H1 (cell line): ENCODE measurements around the gene TNNI3. TPM values are rescaled to one million over a fixed set of nuclear protein-coding genes. Genes with fewer than 3 reads are reported as not detected.

ENCODE experiments used
- CTCF ChIA-PET: fragments of 300-600 bp; sonication (Branson Sonifier 250); formaldehyde crosslinking; loops from one replicate; lab custom pipeline; 2021; ENCODE audit not compliant: partially characterized antibody; lab: Charles Lee
- POLR2A ChIA-PET: fragments of 300-600 bp; sonication (Branson Sonifier 250); formaldehyde crosslinking; loops from one replicate; lab custom pipeline; 2021; ENCODE audit warnings: inconsistent platforms; ENCODE audit not compliant: partially characterized antibody; lab: Charles Lee
- DNase-seq, 2 experiments: peaks; one replicate each; pipeline versions ENCODE4 v3.0.0 to v3.0.0-alpha.2; 2010 to 2022; ENCODE audit warnings: low spot score in 2 of 2, low read depth in 1 of 2, mixed read lengths in 1 of 2
- FAIRE-seq: peaks from 2 replicates; lab custom pipeline; 2011; peaks lifted over from hg19 to GRCh38; lab: Jason Lieb, UNC
- H2AFZ ChIP-seq: 2 replicates; pipeline ENCODE4 v1.8.1; 2012; ENCODE audit warnings: low read length, inconsistent platforms
- H2AK5ac ChIP-seq: 2 replicates; pipeline ENCODE4 v1.6.1; 2013; ENCODE audit warnings: low read depth, low read length
- H2BK120ac ChIP-seq: replicated peaks from 2 replicates; pipeline ENCODE3; 2013; ENCODE audit warnings: low read depth, low read length, inconsistent platforms
- H2BK12ac ChIP-seq: 2 replicates; pipeline ENCODE4 v1.6.1; 2013; ENCODE audit warnings: low read depth, low read length
- H2BK15ac ChIP-seq: 2 replicates; pipeline ENCODE4 v1.6.1; 2013; ENCODE audit warnings: low read length
- H2BK20ac ChIP-seq: 2 replicates; pipeline ENCODE4 v1.6.1; 2013; ENCODE audit warnings: low read length
- H2BK5ac ChIP-seq: 2 replicates; pipeline ENCODE4 v1.6.1; 2013; ENCODE audit warnings: low read depth, low read length
- H3K14ac ChIP-seq: 2 replicates; pipeline ENCODE4 v1.6.1; 2013; ENCODE audit warnings: inconsistent platforms; ENCODE audit not compliant: insufficient read length
- H3K18ac ChIP-seq: 2 replicates; pipeline ENCODE4 v1.6.1; 2013; ENCODE audit warnings: low read length; ENCODE audit errors: extremely low read depth
- H3K23ac ChIP-seq: 2 replicates; pipeline ENCODE4 v1.6.1; 2013; ENCODE audit warnings: inconsistent platforms; ENCODE audit not compliant: insufficient read length
- H3K23me2 ChIP-seq: 2 replicates; pipeline ENCODE4 v1.6.1; 2013; ENCODE audit warnings: low read depth, low read length
- H3K27ac ChIP-seq: 2 replicates; pipeline ENCODE4 v1.6.1; 2011; ENCODE audit warnings: low read depth, low read length, inconsistent platforms
- H3K27me3 ChIP-seq, 4 experiments: replicated peaks in 1 of 4; 1 replicate in 1 of 4; 2 replicates in 3 of 4; pipeline versions ENCODE4 v1.6.1 to v1.8.1; 2011 to 2013; ENCODE audit warnings: low read length in 3 of 4, mild to moderate bottlenecking in 3 of 4, inconsistent platforms in 2 of 4, mixed read lengths in 2 of 4, moderate library complexity in 1 of 4; ENCODE audit not compliant: control insufficient read depth in 3 of 4, insufficient read depth in 3 of 4; ENCODE audit errors: extremely low read depth in 1 of 4
- H3K36me3 ChIP-seq, 4 experiments: 2 replicates each; pipeline versions ENCODE4 v1.6.1 to v1.8.1; 2011 to 2013; ENCODE audit warnings: mild to moderate bottlenecking in 4 of 4, low read length in 3 of 4, moderate library complexity in 2 of 4, control low read depth in 1 of 4, inconsistent platforms in 1 of 4; ENCODE audit not compliant: insufficient read depth in 4 of 4, control insufficient read depth in 2 of 4
- H3K4ac ChIP-seq: replicated peaks from 2 replicates; pipeline ENCODE3; 2013; ENCODE audit warnings: low read length, low read depth, mixed read lengths, inconsistent platforms; ENCODE audit not compliant: insufficient read length
- H3K4me1 ChIP-seq, 4 experiments: replicated peaks in 1 of 4; 1 replicate in 1 of 4; 2 replicates in 3 of 4; pipeline versions ENCODE4 v1.6.1 to v1.8.1; 2011 to 2013; ENCODE audit warnings: low read length in 3 of 4, inconsistent platforms in 2 of 4, mixed read lengths in 1 of 4; ENCODE audit not compliant: insufficient read depth in 4 of 4, control insufficient read depth in 3 of 4
- H3K4me2 ChIP-seq, 2 experiments: 2 replicates each; pipeline versions ENCODE4 v1.6.1 to v1.8.1; 2011 to 2013; ENCODE audit warnings: low read depth in 2 of 2, low read length in 2 of 2, control low read depth in 1 of 2, inconsistent platforms in 1 of 2, mild to moderate bottlenecking in 1 of 2; ENCODE audit not compliant: insufficient read depth in 1 of 2
- H3K4me3 ChIP-seq, 4 experiments: fragments of 200-600, 300-600 bp in 1 of 4; sonication (generic), shearing (Covaris generic), sonication (Bioruptor Twin) in 1 of 4; 2 replicates each; pipeline versions ENCODE4 v1.5.1 to v1.8.1; 2011 to 2016; ENCODE audit warnings: low read length in 4 of 4, low read depth in 3 of 4, control low read depth in 2 of 4, inconsistent platforms in 2 of 4, mild to moderate bottlenecking in 2 of 4, mixed read lengths in 1 of 4, moderate library complexity in 1 of 4; ENCODE audit not compliant: insufficient read depth in 2 of 4; ENCODE audit errors: extremely low read depth in 1 of 4
- H3K56ac ChIP-seq: replicated peaks from 2 replicates; pipeline ENCODE3; 2013; ENCODE audit warnings: low read depth, mild to moderate bottlenecking, mixed read lengths, low read length, inconsistent platforms; ENCODE audit not compliant: insufficient read length
- H3K79me1 ChIP-seq: 2 replicates; pipeline ENCODE4 v1.6.1; 2013; ENCODE audit warnings: low read depth, low read length, control low read depth
- H3K79me2 ChIP-seq, 2 experiments: 2 replicates each; pipeline versions ENCODE4 v1.6.1 to v1.8.1; 2012 to 2013; ENCODE audit warnings: low read length in 2 of 2, mild to moderate bottlenecking in 2 of 2, inconsistent platforms in 1 of 2; ENCODE audit not compliant: insufficient read depth in 2 of 2, control insufficient read depth in 1 of 2
- H3K9ac ChIP-seq, 4 experiments: replicated peaks in 1 of 4; 1 replicate in 1 of 4; 2 replicates in 3 of 4; pipeline versions ENCODE4 v1.6.1 to v1.8.1; 2011 to 2013; ENCODE audit warnings: low read depth in 3 of 4, low read length in 3 of 4, control low read depth in 2 of 4, mild to moderate bottlenecking in 2 of 4, moderate library complexity in 2 of 4, inconsistent platforms in 1 of 4; ENCODE audit errors: extremely low read depth in 1 of 4
- H3K9me3 ChIP-seq, 2 experiments: 2 replicates each; pipeline versions ENCODE4 v1.6.1 to v1.8.1; 2012 to 2013; ENCODE audit warnings: mild to moderate bottlenecking in 2 of 2, moderate library complexity in 2 of 2, control low read depth in 1 of 2, inconsistent platforms in 1 of 2, low read depth in 1 of 2, low read length in 1 of 2, mixed read lengths in 1 of 2; ENCODE audit not compliant: insufficient read depth in 2 of 2
- H4K20me1 ChIP-seq, 2 experiments: replicated peaks in 1 of 2; 2 replicates each; pipeline versions ENCODE3 to v1.8.1; 2011 to 2013; ENCODE audit warnings: inconsistent platforms in 2 of 2, low read length in 2 of 2, mild to moderate bottlenecking in 1 of 2; ENCODE audit not compliant: insufficient read depth in 2 of 2, control insufficient read depth in 1 of 2
- H4K5ac ChIP-seq: 2 replicates; pipeline ENCODE4 v1.6.1; 2013; ENCODE audit warnings: low read length, low read depth, mixed read lengths, inconsistent platforms; ENCODE audit not compliant: insufficient read length
- H4K8ac ChIP-seq: 2 replicates; pipeline ENCODE4 v1.8.0; 2013; ENCODE audit warnings: mild to moderate bottlenecking, moderate library complexity, low read length, inconsistent platforms; ENCODE audit not compliant: insufficient read depth; ENCODE audit errors: extremely low read depth
- H4K91ac ChIP-seq: replicated peaks from 2 replicates; pipeline ENCODE3; 2013; ENCODE audit warnings: low read length, mixed read lengths, inconsistent platforms; ENCODE audit not compliant: insufficient read length
- JUN ChIP-seq: IDR thresholded peaks from 2 replicates; pipeline ENCODE4 v1.6.1; 2011; ENCODE audit warnings: low read depth, mild to moderate bottlenecking, improper control_type of control experiment, low read length
- JUND ChIP-seq: IDR thresholded peaks from 2 replicates; pipeline ENCODE4 v1.6.1; 2011; ENCODE audit warnings: mild to moderate bottlenecking, improper control_type of control experiment, low read length
- MAX ChIP-seq: IDR thresholded peaks from 2 replicates; pipeline ENCODE4 v1.6.1; 2012; ENCODE audit warnings: inconsistent platforms
- NRF1 ChIP-seq: IDR thresholded peaks from 2 replicates; pipeline ENCODE4 v1.6.1; 2011; ENCODE audit warnings: mild to moderate bottlenecking, low read depth, low read length, improper control_type of control experiment
- SIN3A ChIP-seq, 2 experiments: IDR thresholded peaks in 1 of 2; conservative IDR thresholded peaks in 1 of 2; 2 replicates each; pipeline ENCODE4 v1.6.1; 2011 to 2012; ENCODE audit warnings: low read length in 2 of 2, improper control_type of control experiment in 1 of 2, low read depth in 1 of 2, mild to moderate bottlenecking in 1 of 2
- WGBS, 2 experiments: shearing (Covaris generic) in 1 of 2; methylation state at CpG; one replicate each; pipeline versions ENCODE4 v1.1.6 to v1.1.7; 2013 to 2015; ENCODE audit warnings: low lambda C conversion rate in 2 of 2, mixed read lengths in 2 of 2, inconsistent platforms in 1 of 2, low coverage in 1 of 2, missing lambda C conversion rate in 1 of 2; ENCODE audit not compliant: insufficient replicate concordance in 2 of 2, insufficient coverage in 1 of 2, insufficient read length in 1 of 2; ENCODE audit errors: extremely low coverage in 1 of 2, missing lambda C conversion rate in 1 of 2; 5-methylcytosine and 5-hydroxymethylcytosine counted together
- polyA plus RNA-seq, 7 experiments: library from polyadenylated mRNA; depleted of rRNA in 3 of 7; stranded (reverse) in 5 of 7; unstranded in 2 of 7; fragments of >200 nt in 5 of 7; fragments of 200-250 nt in 2 of 7; gene quantifications; 1 replicate in 5 of 7; 2 replicates in 1 of 7; 4 replicates in 1 of 7; pipeline versions ENCODE4 v1.2.1 to v1.2.3, GENCODE V29; 2011 to 2013; ENCODE audit warnings: missing spikeins in 2 of 7, mixed read lengths in 2 of 7
- total RNA-seq: library from RNA; stranded (reverse); fragmentation: NEBNext Ultra II Directional; extraction: Animal tissue kit (Norgen Biotek cat#: 25700); gene quantifications from 2 replicates; pipeline ENCODE4 v1.2.1, GENCODE V29; 2021
- TF ChIP-seq, protein P1 (sequence below): IDR thresholded peaks from 2 replicates; pipeline ENCODE4 v1.6.1; 2012; ENCODE audit warnings: inconsistent platforms
- TF ChIP-seq, protein P2 (sequence below): IDR thresholded peaks from 2 replicates; pipeline ENCODE4 v1.6.1; 2012; ENCODE audit warnings: low read length, inconsistent platforms
- TF ChIP-seq, protein P3 (sequence below): IDR thresholded peaks from 2 replicates; pipeline ENCODE4 v1.6.1; 2011; ENCODE audit warnings: low read length, improper control_type of control experiment

TNNI3 gene
- total and polyA plus RNA-seq, 2 of the 8 experiments (the other 6 are each of a cell fraction or from before 2014, with no cell fraction given): 16.9 to 56.0 TPM

GRCh38 chr19:55113570-55114039 lies 43.9 kb downstream of the TNNI3 start:
- TF ChIP-seq SIN3A (conservative IDR thresholded peaks at IDR 0.05 in 1 of 2, IDR thresholded peaks at IDR 0.05 in 1 of 2; ENCODE audit: low read depth in 1 of 2, low read length in 2 of 2) (0 out of 4 replicates have a peak, but pooled peaks of 1 of the 2 experiments have one; percentile 45), MAX (peak; percentile 77), NRF1 (no peak), JUN (peak; percentile 86), JUND (peak; percentile 68; the same call in 1 of the 2 replicates)
- TF ChIP-seq, protein P1, sequence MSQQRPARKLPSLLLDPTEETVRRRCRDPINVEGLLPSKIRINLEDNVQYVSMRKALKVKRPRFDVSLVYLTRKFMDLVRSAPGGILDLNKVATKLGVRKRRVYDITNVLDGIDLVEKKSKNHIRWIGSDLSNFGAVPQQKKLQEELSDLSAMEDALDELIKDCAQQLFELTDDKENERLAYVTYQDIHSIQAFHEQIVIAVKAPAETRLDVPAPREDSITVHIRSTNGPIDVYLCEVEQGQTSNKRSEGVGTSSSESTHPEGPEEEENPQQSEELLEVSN: peak; percentile 60
- TF ChIP-seq, protein P2, sequence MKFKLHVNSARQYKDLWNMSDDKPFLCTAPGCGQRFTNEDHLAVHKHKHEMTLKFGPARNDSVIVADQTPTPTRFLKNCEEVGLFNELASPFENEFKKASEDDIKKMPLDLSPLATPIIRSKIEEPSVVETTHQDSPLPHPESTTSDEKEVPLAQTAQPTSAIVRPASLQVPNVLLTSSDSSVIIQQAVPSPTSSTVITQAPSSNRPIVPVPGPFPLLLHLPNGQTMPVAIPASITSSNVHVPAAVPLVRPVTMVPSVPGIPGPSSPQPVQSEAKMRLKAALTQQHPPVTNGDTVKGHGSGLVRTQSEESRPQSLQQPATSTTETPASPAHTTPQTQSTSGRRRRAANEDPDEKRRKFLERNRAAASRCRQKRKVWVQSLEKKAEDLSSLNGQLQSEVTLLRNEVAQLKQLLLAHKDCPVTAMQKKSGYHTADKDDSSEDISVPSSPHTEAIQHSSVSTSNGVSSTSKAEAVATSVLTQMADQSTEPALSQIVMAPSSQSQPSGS: peak; percentile 58; the same call in 1 of the 2 replicates
- TF ChIP-seq, protein P3, sequence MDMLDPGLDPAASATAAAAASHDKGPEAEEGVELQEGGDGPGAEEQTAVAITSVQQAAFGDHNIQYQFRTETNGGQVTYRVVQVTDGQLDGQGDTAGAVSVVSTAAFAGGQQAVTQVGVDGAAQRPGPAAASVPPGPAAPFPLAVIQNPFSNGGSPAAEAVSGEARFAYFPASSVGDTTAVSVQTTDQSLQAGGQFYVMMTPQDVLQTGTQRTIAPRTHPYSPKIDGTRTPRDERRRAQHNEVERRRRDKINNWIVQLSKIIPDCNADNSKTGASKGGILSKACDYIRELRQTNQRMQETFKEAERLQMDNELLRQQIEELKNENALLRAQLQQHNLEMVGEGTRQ: no peak
- FAIRE-seq (peak; percentile 7), DNase-seq (peak in 1 of 2 experiments; percentile 59)
- H3K79me1 ChIP-seq: peaks cover 35% of the 10 kb centered on the region
- H3K14ac ChIP-seq: no peak overlapping the region
- no peak overlapping the region for H2BK20ac ChIP-seq
- no peak overlapping the region for H2BK120ac ChIP-seq
- H2AK5ac ChIP-seq: no peak overlapping the region
- ChIA-PET CTCF (interaction anchor here (0.9 to 3.7 kb wide), 4 partner anchors 19 to 25 kb away, joined by 3 to 15 read pairs (median 4); no protein-coding TSS in a partner anchor), POLR2A (interaction anchor here (0.9 to 6.4 kb wide), 3 partner anchors 16 to 25 kb away, joined by 3 to 72 read pairs (median 3); no protein-coding TSS in a partner anchor)
- H4K91ac ChIP-seq: no peak overlapping the region
- no peak overlapping the region for H3K56ac ChIP-seq
- peak overlapping the region; percentile 57 for H3K27ac ChIP-seq
- H3K36me3 ChIP-seq: peaks cover 0 to 4% (median 0%) of the 10 kb centered on the region in 4 experiments; a peak in 1 of 8 replicates
- peaks cover 0 to 20% (median 15%) of the 10 kb centered on the region in 4 experiments; a peak in 5 of 7 replicates for H3K4me1 ChIP-seq
- H3K23me2 ChIP-seq: peaks cover 17% of the 10 kb centered on the region
- WGBS, 2 experiments: 74% methylated on average over 12 of the region's 12 CpGs; no CpG with 5 or more reads in 1 of the 2 experiments
- no peak overlapping the region for H3K4ac ChIP-seq
- H3K9me3 ChIP-seq: no peaks in the 10 kb centered on the region
- no peak overlapping the region for H2BK5ac ChIP-seq
- H3K18ac ChIP-seq: no peak overlapping the region; the same call in 1 of the 2 replicates
- peaks cover 20 to 31% of the 10 kb centered on the region in 2 experiments for H4K20me1 ChIP-seq
- H3K9ac ChIP-seq: peak overlapping the region in 1 of 4 experiments; percentile 34; a peak in 2 of 7 replicates
- no peak overlapping the region for H3K4me3 ChIP-seq
- H4K8ac ChIP-seq: no peak overlapping the region
- H2BK15ac ChIP-seq: no peak overlapping the region
- H3K23ac ChIP-seq: no peak overlapping the region
- peaks cover 0 to 33% of the 10 kb centered on the region in 2 experiments; a peak in 2 of 4 replicates for H3K79me2 ChIP-seq
- H2BK12ac ChIP-seq: no peak overlapping the region
- H4K5ac ChIP-seq: no peak overlapping the region
- H3K27me3 ChIP-seq: no peaks in the 10 kb centered on the region
- H2AFZ ChIP-seq: no peak overlapping the region
- H3K4me2 ChIP-seq: 0 out of 4 replicates have a peak overlapping the region, but pooled peaks of 1 of the 2 experiments have one; percentile 1
